ENCODE results near the gene CDC42SE2.
"Not testable (repeated sequence)": the region's sequence is repeated elsewhere in the genome, so short reads cannot be mapped to it uniquely, and the experiment has no call there.

CDC42SE2 gene

DNA sequence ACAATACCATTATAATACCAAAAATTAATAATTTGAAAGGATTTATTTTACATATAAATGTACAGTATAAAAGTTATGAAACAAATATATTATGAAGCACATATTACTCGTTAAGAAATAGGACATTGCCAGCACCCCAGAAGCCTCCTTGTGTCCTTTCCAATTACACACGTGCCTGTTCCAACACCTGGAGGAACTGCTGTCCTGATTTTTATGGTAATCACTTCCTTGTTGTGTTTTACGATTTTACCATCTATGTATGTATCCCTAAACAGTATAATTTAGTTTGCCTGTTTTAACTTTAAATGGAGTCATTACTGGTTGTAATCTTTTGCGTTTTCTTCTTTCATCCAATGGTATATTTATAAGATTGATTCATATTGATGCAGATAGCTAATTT, 105.0 kb downstream of the CDC42SE2 start:
- H3K27ac ChIP-seq (ENCODE audit: low read depth, low read length) = no peak overlapping the region
- H3K4me3 ChIP-seq (ENCODE audit: low read length) = no peak overlapping the region
- H3K36me3 ChIP-seq (ENCODE audit: control insufficient read depth, insufficient read depth, low read length) = no peaks in the 10 kb centered on the region
- no peaks in the 10 kb centered on the region for H3K4me1 ChIP-seq (ENCODE audit: control insufficient read depth, insufficient read depth, low read length)
- no peak overlapping the region for H3K9ac ChIP-seq (ENCODE audit: low read length)
- H3K27me3 ChIP-seq (ENCODE audit: control insufficient read depth, insufficient read depth, low read length) = no peaks in the 10 kb centered on the region

DNA sequence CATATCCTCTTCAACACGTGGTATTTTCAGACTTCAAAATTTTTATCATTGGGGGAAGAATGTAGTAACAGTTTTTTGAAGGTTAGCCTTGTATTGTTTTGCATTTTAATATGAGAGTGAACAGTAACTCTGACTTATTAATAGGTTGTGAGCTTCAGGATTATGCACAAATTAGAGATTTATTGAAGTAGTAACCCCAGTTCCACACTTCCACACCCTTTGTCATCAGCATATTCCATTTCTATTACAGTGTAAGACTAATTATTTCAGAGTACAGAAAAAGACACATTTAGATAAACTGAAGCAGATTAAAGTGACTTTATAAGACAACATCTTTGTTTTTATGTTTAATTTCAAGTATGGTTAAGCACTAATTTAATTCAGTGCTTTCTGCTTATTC, 105.7 kb downstream of the CDC42SE2 start:
- Histone ChIP-seq H3K4me3 (ENCODE audit: low read length) (no peak overlapping the region), H3K27ac (ENCODE audit: low read depth, low read length) (no peak overlapping the region), H3K9ac (ENCODE audit: low read length) (no peak overlapping the region), H3K27me3 (ENCODE audit: control insufficient read depth, insufficient read depth, low read length) (no peaks in the 10 kb centered on the region), H3K36me3 (ENCODE audit: control insufficient read depth, insufficient read depth, low read length) (no peaks in the 10 kb centered on the region), H3K4me1 (ENCODE audit: control insufficient read depth, insufficient read depth, low read length) (no peaks in the 10 kb centered on the region)

DNA sequence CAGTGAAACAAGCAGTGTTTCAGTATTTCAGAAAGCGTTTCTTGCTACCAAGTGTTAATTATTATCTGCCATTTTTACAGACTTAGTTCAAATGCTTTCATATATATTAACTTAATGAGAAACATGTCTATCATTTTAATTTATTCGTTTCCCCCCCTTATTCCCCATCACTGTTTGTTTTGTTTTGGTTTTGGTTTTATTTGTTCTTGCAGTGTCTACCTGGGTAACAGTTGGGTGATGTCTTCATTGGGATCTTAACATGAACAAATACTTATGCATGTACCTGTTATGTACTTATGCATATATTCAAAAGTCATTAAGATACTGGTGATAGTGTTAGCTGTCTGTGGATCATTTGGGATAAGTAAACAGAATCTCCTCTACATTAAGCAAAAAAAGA, 108.0 kb downstream of the CDC42SE2 start:
- no peaks in the 10 kb centered on the region for H3K27me3 ChIP-seq (ENCODE audit: control insufficient read depth, insufficient read depth, low read length)
- H3K9ac ChIP-seq (ENCODE audit: low read length) = no peak overlapping the region
- H3K27ac ChIP-seq (ENCODE audit: low read depth, low read length) = no peak overlapping the region
- H3K36me3 ChIP-seq (ENCODE audit: control insufficient read depth, insufficient read depth, low read length) = no peaks in the 10 kb centered on the region
- H3K4me3 ChIP-seq (ENCODE audit: low read length) = no peak overlapping the region
- no peaks in the 10 kb centered on the region for H3K4me1 ChIP-seq (ENCODE audit: control insufficient read depth, insufficient read depth, low read length)

DNA sequence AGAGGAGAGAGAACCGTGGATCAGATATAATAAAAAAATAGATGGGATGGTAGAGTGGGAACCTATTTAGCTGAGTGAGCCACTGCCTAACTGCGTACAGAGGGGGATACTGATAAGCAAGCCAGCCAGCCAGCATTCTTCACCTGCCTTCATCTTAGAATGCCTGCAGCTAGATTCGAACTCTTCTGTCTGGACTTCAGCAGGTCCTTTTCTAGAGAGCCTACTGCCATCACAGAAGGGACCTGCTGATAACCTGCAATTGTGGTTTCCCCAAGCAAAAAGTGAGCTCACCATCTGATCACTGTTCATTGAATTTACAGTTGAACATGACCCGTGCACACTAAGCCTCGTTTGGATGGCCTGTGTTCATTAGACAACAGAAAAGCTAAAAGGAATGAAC, 109.4 kb downstream of the CDC42SE2 start:
- no peak overlapping the region for H3K9ac ChIP-seq (ENCODE audit: low read length)
- H3K27me3 ChIP-seq (ENCODE audit: control insufficient read depth, insufficient read depth, low read length) = no peaks in the 10 kb centered on the region
- H3K36me3 ChIP-seq (ENCODE audit: control insufficient read depth, insufficient read depth, low read length) = no peaks in the 10 kb centered on the region
- H3K4me1 ChIP-seq (ENCODE audit: control insufficient read depth, insufficient read depth, low read length) = no peaks in the 10 kb centered on the region
- no peak overlapping the region for H3K27ac ChIP-seq (ENCODE audit: low read depth, low read length)
- H3K4me3 ChIP-seq (ENCODE audit: low read length) = no peak overlapping the region

DNA sequence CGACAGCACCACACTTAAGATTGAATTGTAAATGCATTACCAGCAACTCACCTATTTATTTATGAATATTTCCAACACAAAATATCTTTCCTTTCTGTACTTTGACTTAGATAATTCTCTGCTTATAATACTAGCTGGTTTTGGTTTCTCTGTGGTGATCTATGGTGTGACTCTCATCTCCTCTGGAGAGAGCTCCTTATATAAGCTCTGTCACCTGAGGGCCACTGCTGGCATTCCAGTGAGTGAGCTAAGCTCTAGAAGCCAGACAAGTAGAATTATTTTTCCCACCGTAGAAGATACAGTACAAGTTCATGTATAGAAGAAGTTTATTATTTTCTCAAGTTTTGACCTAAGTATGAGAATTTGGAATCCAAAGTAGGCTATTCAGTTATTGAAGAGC, 111.5 kb downstream of the CDC42SE2 start:
- Histone ChIP-seq H3K4me1 (ENCODE audit: control insufficient read depth, insufficient read depth, low read length) (no peaks in the 10 kb centered on the region), H3K9ac (ENCODE audit: low read length) (no peak overlapping the region), H3K27me3 (ENCODE audit: control insufficient read depth, insufficient read depth, low read length) (no peaks in the 10 kb centered on the region), H3K27ac (ENCODE audit: low read depth, low read length) (no peak overlapping the region), H3K36me3 (ENCODE audit: control insufficient read depth, insufficient read depth, low read length) (no peaks in the 10 kb centered on the region), H3K4me3 (ENCODE audit: low read length) (no peak overlapping the region)

DNA sequence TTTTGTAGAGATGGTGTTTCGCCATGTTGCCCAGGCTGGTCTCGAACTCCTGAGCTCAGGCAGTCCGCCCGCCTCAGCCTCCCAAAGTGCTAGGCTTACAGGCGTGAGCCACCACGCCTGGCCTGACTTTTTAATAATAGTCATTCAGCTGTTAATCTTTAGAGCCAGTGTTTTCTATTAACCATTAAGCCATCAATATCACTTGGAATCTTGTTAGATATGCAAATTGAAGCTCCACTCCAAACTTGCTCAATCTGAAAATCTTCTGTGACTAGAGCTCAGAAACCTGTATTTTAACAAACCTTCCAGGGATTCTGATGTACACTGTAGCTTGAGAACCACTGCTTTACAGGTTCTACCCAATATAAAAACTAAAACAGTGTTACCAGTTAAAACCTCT, 113.5 kb downstream of the CDC42SE2 start:
- H3K9ac ChIP-seq (ENCODE audit: low read length) = no peak overlapping the region
- no peaks in the 10 kb centered on the region for H3K36me3 ChIP-seq (ENCODE audit: control insufficient read depth, insufficient read depth, low read length)
- no peaks in the 10 kb centered on the region for H3K27me3 ChIP-seq (ENCODE audit: control insufficient read depth, insufficient read depth, low read length)
- H3K4me1 ChIP-seq (ENCODE audit: control insufficient read depth, insufficient read depth, low read length) = no peaks in the 10 kb centered on the region
- H3K27ac ChIP-seq (ENCODE audit: low read depth, low read length) = no peak overlapping the region
- H3K4me3 ChIP-seq (ENCODE audit: low read length) = no peak overlapping the region

DNA sequence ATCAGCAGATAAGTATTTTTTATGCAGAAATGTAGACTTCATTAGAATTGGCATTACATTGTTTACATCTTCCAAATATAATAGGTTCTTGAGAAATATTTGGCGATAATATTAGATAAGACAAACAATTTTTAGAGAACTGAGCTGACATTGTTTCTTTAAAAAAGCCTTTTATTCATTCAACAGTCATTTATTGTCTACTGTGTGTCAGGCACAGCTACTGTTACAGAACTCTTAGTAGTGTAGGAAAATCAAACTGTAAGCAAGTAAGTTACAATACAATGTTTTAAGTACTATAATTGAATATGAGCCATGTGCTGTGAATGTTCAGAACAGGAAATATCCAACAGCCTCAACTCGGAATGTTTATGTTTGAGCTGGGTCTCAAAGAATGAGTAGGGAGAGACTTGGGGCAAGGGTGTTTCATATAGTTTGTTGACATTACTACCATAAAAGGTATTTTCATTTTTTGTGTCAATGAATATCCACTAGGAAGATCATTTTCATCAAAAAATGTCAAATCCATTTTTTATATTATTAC, 114.0 kb downstream of the CDC42SE2 start:
- no peak overlapping the region for H3K4me3 ChIP-seq (ENCODE audit: low read length)
- H3K27me3 ChIP-seq (ENCODE audit: control insufficient read depth, insufficient read depth, low read length) = no peaks in the 10 kb centered on the region
- H3K36me3 ChIP-seq (ENCODE audit: control insufficient read depth, insufficient read depth, low read length) = no peaks in the 10 kb centered on the region
- H3K9ac ChIP-seq (ENCODE audit: low read length) = no peak overlapping the region
- no peak overlapping the region for H3K27ac ChIP-seq (ENCODE audit: low read depth, low read length)
- H3K4me1 ChIP-seq (ENCODE audit: control insufficient read depth, insufficient read depth, low read length) = no peaks in the 10 kb centered on the region

DNA sequence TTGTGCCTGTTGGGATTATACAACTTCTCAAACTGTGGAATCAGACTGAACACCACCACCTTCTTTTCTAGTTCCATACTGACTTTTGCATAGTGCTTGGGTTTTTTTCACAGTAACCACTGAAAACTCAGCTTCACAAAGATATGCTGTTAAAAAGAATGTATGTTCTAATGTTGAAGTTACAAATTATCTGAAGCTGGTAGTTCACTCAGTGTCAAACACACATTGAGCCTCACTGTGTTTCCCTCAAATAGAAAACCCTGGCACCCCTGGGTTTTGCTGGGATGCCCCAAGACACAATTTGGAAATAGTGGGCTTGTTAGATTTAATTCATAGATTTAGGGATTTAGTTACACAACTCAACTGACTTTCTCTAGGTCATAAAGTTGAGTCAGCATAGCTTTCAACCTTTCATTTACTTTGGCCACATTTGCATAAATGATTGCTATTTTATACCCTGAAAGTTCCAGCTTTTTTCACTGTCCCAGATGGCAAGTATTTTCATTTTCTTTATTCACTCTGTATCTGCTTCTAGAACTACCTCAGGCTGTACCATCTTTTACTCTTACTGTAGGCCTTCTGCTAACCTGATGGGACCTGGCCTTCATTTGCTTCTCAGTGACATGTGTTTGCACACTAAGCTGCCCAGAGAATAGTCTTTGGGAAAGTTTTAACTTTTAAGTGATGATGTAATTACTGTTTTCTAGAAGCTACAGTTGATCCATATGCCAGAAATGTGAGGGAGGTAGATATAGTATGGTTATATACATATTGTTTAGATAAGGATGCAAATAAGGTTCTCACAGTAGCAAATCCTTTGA, 115.1 kb downstream of the CDC42SE2 start:
- H3K9ac ChIP-seq (ENCODE audit: low read length) = no peak overlapping the region
- no peak overlapping the region for H3K27ac ChIP-seq (ENCODE audit: low read depth, low read length)
- no peaks in the 10 kb centered on the region for H3K27me3 ChIP-seq (ENCODE audit: control insufficient read depth, insufficient read depth, low read length)
- no peak overlapping the region for H3K4me3 ChIP-seq (ENCODE audit: low read length)
- H3K36me3 ChIP-seq (ENCODE audit: control insufficient read depth, insufficient read depth, low read length) = no peaks in the 10 kb centered on the region
- H3K4me1 ChIP-seq (ENCODE audit: control insufficient read depth, insufficient read depth, low read length) = no peaks in the 10 kb centered on the region

DNA sequence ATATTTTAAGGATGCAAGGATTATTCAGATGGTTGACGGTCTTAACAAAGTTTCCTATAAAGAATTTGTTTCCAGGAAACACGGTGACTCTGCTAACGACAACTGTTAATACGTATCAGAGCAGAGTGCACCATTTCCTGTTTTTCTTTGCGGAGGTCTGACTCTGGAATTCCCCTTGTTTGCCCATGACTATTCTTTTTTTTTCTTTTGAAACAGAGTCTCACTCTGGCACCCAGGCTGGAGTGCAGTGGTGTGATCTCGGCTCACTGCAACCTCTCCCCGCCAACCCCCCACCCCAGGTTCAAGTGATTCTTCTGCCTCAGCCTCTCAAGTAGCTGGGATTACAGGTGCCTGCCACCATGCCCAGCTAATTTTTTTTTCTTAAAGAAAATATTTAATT, 115.9 kb downstream of the CDC42SE2 start:
- Histone ChIP-seq H3K36me3 (ENCODE audit: control insufficient read depth, insufficient read depth, low read length) (no peaks in the 10 kb centered on the region), H3K4me3 (ENCODE audit: low read length) (no peak overlapping the region), H3K27ac (ENCODE audit: low read depth, low read length) (no peak overlapping the region), H3K9ac (ENCODE audit: low read length) (no peak overlapping the region), H3K4me1 (ENCODE audit: control insufficient read depth, insufficient read depth, low read length) (no peaks in the 10 kb centered on the region), H3K27me3 (ENCODE audit: control insufficient read depth, insufficient read depth, low read length) (no peaks in the 10 kb centered on the region)

DNA sequence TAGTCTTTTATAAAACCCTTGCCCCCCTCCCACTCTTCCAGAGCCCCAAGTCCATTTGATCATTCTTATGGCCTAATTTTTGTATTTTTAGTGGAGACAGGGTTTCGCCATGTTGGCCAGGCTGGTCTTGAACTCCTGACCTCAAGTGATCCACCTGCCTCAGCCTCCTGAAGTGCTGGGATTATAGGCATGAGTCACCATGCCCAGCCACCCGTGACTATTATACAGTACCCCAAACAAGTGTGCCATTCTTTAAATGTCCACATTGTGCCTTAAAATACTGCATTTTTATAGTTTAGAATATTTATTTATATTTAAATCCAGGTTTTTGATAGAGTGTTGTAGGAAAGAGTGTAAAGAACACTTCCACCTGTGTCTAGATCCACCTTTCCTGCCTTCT, 116.4 kb downstream of the CDC42SE2 start:
- H3K36me3 ChIP-seq (ENCODE audit: control insufficient read depth, insufficient read depth, low read length); H3K27ac ChIP-seq (ENCODE audit: low read depth, low read length); H3K9ac ChIP-seq (ENCODE audit: low read length); H3K4me3 ChIP-seq (ENCODE audit: low read length); H3K4me1 ChIP-seq (ENCODE audit: control insufficient read depth, insufficient read depth, low read length); H3K27me3 ChIP-seq (ENCODE audit: control insufficient read depth, insufficient read depth, low read length): not testable (repeated sequence)

DNA sequence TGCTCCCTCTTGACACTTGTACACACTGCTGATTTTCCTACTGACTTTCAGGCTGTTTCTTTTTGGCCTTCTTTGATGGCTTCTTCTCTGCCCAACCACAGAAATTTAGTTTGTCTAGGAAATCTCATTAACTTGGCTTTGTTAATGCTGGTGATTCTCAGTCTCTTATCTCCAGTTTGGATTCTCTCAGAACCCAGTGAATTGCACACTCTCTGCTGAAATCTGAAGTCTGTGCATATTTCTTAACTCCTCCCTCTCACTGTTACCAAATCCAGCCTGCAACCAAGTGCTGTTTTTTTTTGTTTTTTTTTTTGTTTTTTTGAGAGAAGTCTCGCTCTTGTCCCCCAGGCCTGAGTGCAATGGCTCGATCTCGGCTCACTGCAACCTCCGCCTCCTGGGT, 117.2 kb downstream of the CDC42SE2 start:
- no peaks in the 10 kb centered on the region for H3K4me1 ChIP-seq (ENCODE audit: control insufficient read depth, insufficient read depth, low read length)
- no peaks in the 10 kb centered on the region for H3K27me3 ChIP-seq (ENCODE audit: control insufficient read depth, insufficient read depth, low read length)
- no peaks in the 10 kb centered on the region for H3K36me3 ChIP-seq (ENCODE audit: control insufficient read depth, insufficient read depth, low read length)
- H3K4me3 ChIP-seq (ENCODE audit: low read length) = no peak overlapping the region
- H3K9ac ChIP-seq (ENCODE audit: low read length) = no peak overlapping the region
- no peak overlapping the region for H3K27ac ChIP-seq (ENCODE audit: low read depth, low read length)

DNA sequence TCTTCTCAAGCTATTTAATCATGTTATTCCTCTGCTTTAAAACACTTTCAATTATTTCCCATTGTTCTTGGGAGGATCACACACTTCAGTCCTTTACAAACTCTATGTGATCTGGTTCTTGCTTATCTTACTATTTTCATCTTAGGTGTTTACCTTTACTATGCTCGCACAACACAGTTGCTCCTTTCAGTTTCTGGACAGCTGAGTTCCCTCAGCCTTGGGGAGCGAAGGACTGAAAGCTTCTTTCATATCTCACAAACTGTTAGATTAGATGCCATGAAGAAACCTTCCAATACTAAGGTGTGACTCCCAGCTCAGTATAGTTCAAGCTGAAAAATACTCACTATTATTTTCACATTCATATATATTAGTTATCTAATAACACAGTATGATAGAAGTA, 117.9 kb downstream of the CDC42SE2 start:
- Histone ChIP-seq H3K4me1 (ENCODE audit: control insufficient read depth, insufficient read depth, low read length) (no peaks in the 10 kb centered on the region), H3K27me3 (ENCODE audit: control insufficient read depth, insufficient read depth, low read length) (no peaks in the 10 kb centered on the region), H3K36me3 (ENCODE audit: control insufficient read depth, insufficient read depth, low read length) (no peaks in the 10 kb centered on the region), H3K4me3 (ENCODE audit: low read length) (no peak overlapping the region), H3K27ac (ENCODE audit: low read depth, low read length) (no peak overlapping the region), H3K9ac (ENCODE audit: low read length) (no peak overlapping the region)
